GM12878 (cell line): ENCODE results near the gene BICRAL.

ENCODE experiments used
- ATF3 ChIP-seq: IDR thresholded peaks from 2 replicates; pipeline ENCODE4 v1.6.1; 2011; ENCODE audit warnings: low read depth, mild to moderate bottlenecking, low read length, moderate library complexity, borderline replicate concordance; ENCODE audit errors: extremely low read depth
- TF ChIP-seq, protein P1 (sequence below), 3 experiments: IDR thresholded peaks in 2 of 3; conservative IDR thresholded peaks in 1 of 3; 2 replicates each; pipeline ENCODE4 v1.5.1; 2011; ENCODE audit warnings: low read depth in 3 of 3, low read length in 3 of 3, mild to moderate bottlenecking in 3 of 3, control low read depth in 2 of 3, moderate library complexity in 2 of 3, inconsistent platforms in 1 of 3, mixed read lengths in 1 of 3; ENCODE audit not compliant: control insufficient read depth in 2 of 3, insufficient read depth in 1 of 3; ENCODE audit errors: extremely low read depth in 1 of 3

DNA sequence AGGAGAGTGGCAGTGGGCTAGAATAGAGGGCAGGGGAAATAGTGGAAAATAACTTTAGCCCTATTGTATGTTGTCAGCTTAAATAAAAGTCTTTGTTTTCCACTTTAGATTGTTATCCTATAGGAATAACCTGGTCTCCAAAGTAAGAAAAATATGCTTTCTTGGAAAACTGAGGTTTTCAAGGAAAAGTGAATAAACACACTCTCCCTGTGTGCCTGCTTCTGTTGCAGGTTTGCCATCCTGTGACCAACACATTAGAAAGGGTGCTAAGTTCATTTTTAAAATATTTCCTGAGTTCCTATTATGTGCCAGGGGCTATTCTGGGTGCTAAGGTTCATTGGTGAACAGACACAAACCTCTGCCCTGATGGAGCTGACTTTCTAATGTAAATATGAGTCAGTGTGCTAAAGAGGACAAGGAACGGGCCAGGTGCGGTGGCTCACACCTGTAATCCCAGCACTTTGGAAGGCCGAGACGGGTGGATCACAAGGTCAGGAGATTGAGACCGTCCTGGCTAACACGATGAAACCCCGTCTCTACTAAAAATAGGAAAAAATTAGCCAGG lies 23.5 kb downstream of the BICRAL start:
- TF ChIP-seq ATF3: no peak
- TF ChIP-seq, protein P1, sequence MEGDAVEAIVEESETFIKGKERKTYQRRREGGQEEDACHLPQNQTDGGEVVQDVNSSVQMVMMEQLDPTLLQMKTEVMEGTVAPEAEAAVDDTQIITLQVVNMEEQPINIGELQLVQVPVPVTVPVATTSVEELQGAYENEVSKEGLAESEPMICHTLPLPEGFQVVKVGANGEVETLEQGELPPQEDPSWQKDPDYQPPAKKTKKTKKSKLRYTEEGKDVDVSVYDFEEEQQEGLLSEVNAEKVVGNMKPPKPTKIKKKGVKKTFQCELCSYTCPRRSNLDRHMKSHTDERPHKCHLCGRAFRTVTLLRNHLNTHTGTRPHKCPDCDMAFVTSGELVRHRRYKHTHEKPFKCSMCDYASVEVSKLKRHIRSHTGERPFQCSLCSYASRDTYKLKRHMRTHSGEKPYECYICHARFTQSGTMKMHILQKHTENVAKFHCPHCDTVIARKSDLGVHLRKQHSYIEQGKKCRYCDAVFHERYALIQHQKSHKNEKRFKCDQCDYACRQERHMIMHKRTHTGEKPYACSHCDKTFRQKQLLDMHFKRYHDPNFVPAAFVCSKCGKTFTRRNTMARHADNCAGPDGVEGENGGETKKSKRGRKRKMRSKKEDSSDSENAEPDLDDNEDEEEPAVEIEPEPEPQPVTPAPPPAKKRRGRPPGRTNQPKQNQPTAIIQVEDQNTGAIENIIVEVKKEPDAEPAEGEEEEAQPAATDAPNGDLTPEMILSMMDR (IDR thresholded peaks at IDR 0.05 in 2 of 3, conservative IDR thresholded peaks at IDR 0.05 in 1 of 3; ENCODE audit: control insufficient read depth in 2 of 3, extremely low read depth in 1 of 3, insufficient read depth in 1 of 3, low read depth in 3 of 3, low read length in 3 of 3): no peak
